PC-3 (cell line): ENCODE measurements around the gene CABLES1.

Experiments
- CTCF ChIP-seq: fragments of 300-600 bp; sonication (generic); conservative IDR thresholded peaks from 2 replicates; pipeline ENCODE4 v1.5.1; 2017; ENCODE audit warnings: antibody characterized with exemption, low read depth, mild to moderate bottlenecking, low read length
- EZH2 ChIP-seq: fragments of 300-600 bp; sonication (generic); IDR thresholded peaks from one replicate; pipeline ENCODE4 v1.6.1; 2017; ENCODE audit warnings: antibody characterized with exemption, mild to moderate bottlenecking, low read length; ENCODE audit not compliant: unreplicated experiment
- EZH2phosphoT487 ChIP-seq: fragments of 300-600 bp; sonication (generic); IDR thresholded peaks from 2 replicates; pipeline ENCODE4 v1.6.1; 2018; ENCODE audit warnings: mild to moderate bottlenecking, antibody characterized with exemption, low read length, borderline replicate concordance

DNA sequence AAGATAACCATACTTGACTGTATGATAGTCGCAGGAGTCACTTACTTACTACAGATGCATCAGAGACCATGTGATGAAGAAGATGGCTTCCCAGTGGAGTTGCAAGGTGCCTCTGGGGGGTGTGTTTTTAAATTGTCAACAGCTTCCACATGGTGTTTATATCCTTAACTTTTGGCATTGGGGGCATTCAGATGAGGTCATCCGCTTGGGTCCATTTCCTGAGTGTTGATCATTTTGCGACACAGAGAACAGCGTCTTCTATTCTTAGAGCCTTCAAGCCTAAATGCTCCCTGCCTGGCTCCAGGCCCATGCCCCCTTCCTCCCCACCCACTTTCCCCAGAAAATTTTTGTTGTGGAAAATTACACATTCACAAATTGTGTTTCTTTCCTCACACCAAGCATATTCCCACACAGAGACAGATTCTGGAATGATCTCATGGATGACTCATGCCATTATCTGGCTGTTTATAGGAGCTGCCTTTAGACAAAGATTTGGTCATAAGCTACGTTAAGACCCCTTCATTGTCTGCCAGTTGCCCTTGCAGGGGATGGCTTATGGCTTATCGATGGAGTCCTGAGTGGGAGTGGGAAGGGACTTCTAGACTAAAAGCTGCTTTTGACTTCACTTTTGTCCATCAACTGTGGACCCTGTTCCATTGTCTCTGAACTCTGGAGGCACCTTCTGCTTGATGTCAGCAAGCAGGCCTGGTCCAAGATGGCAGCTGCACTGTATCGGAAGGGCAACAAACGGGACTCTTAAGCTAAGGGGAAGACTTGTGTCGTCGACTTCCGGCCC lies 91.8 kb downstream of the CABLES1 start:
- TF ChIP-seq CTCF (no peak), EZH2phosphoT487 (no peak), EZH2 (no peak)
